Measurements from ENCODE around the gene SPINT3. TPM values are rescaled to one million over a fixed set of nuclear protein-coding genes. Genes with fewer than 3 reads are reported as not detected.

The SPINT3 gene
- total RNA-seq, 1 experiment from 2014 or later: not detected

DNA sequence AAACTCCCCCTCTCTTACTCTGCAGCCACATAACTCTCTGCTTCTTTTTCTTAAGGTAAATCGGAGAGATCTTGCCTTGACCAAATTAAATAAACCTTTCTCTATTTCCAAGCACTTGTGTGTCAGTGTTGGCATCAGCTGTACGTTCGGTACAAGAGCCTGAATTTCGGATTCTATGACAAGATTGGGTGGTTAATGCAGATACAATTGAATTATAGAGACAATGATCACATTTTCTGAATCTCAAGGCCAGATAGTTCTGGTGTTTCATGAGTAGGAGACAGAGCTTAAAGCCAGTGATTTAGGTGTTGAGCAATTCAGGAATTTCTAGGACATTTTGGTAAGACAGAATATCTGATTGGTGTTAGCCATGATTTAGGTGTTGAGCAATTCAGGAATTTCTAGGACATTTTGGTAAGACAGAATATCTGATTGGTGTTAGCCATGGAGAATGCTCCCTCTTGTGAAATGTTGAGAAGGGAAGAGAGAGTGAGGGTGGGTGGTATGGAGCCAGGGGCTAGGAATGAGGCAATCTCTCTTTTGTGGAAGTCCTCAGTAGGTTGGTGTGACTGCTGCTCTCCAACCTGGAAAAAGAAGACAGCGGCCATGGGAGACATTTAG lies 5.1 kb downstream of the SPINT3 start:
- peaks cover 2% of the 10 kb centered on the region; the same call in 1 of the 2 replicates for H3K27me3 ChIP-seq (ENCODE audit: control insufficient read depth, insufficient read depth, low read length)
- no peak for DNase-seq
- no peak overlapping the region for H3K4me3 ChIP-seq (ENCODE audit: insufficient read depth, low read depth, low read length)
- H3K36me3 ChIP-seq (replicated peaks; ENCODE audit: control insufficient read depth, insufficient read depth, low read length): no peaks in the 10 kb centered on the region

DNA sequence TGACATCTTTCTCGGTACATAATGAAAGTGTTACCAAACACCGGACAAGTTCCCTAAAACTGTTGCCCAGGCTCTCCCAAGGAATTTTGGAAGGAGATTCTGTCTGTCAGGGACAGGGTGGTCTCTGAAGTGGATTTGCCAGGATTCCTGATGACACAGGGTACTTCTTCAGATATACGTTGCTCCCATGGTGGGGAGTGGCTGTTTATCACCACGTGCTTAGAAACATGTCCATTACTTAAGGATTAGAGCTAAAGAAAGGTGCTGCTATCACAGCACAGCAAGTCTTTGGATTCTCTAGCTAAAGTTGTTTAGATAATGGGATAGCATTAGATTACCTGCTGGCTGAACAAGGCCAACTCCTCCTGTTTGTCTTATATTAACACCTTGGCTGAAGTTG lies 6.3 kb downstream of the SPINT3 start:
- Histone ChIP-seq H3K27me3 (ENCODE audit: control insufficient read depth, insufficient read depth, low read length) (peaks cover 2% of the 10 kb centered on the region; the same call in 1 of the 2 replicates), H3K36me3 (replicated peaks; ENCODE audit: control insufficient read depth, insufficient read depth, low read length) (no peaks in the 10 kb centered on the region)

DNA sequence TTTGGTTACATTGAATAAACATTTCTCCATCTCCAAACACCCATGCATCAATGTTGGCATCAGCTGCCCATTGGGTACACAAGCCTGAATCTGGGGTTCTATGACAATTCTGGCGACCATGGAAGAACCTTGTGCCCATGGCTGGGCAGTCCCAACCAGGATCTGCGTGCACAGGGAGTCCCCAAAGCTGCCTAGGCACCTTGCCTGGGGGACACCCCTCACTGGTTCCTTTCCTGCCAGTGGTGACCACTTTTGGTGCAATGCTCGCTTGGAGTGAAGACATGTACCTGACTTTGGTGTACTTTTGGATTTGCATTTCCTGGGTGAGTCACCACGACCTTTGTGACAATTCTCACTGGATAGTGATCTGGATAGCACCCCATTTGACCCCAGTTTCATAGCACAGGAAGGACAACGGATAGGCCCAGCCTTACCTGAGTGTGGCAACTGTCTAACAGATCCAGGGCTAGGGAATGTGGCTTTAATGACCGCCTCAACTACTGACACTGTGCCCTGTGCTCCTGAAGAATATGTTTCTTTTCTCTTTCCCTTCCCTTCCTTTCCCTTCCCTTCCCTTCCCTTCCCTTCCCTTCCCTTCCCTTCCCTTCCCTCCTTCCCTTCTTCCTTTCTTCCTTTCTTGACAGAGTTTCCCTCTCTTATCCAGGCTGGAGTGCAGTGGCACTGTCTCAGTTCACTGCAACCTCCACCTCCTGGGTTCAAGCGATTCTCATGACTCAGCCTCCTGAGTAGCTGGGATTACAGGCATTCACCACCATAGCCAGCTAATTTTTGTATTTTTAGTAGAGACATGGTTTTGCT lies 7.1 kb downstream of the SPINT3 start:
- Histone ChIP-seq H3K4me3 (ENCODE audit: insufficient read depth, low read depth, low read length) (no peak overlapping the region), H3K36me3 (replicated peaks; ENCODE audit: control insufficient read depth, insufficient read depth, low read length) (no peaks in the 10 kb centered on the region), H3K27me3 (ENCODE audit: control insufficient read depth, insufficient read depth, low read length) (peaks cover 2% of the 10 kb centered on the region; the same call in 1 of the 2 replicates)
- DNase-seq: no peak

More for the DNA sequence above, 6.3 kb downstream of the SPINT3 start:
- no peak for DNase-seq
- H3K4me3 ChIP-seq (ENCODE audit: insufficient read depth, low read depth, low read length): no peak overlapping the region

DNA sequence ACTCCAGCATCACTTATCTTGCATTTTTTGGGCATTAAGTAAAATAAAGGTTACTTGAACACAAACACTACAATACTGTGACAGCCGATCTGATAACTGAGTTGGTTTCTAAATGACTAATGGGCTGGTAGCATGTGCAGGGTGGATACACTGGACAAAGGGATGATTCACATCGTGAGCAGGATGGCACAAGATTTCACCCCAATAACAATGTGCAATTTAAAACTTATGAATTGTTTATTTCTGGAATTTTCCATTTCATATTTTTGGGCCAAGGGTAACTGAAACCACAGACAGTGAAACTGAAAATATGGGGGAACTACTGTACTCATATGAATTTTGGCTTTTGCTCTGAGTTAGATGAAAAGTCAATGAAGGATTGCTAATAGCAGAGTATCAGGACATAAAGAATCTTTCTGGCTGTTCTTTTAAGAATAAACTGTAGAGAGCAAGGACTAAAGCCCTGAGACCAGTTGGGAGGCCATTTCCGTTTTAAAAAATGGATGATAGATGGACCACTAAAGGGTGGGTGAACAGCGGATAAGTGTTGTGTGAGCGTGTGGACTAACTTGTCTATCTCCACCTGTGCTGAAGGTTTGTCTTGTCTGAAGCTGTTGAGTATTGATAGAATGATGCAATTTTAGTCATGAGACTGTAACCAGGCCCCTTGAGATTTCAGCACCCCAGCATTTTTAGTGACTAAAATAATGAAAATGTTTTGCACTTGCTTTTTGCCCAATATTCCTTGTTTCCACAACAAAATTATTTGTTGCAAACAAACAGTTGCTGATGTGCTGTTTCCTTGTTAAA lies 8.2 kb downstream of the SPINT3 start:
- no peak overlapping the region for H3K4me3 ChIP-seq (ENCODE audit: insufficient read depth, low read depth, low read length)
- no peaks in the 10 kb centered on the region for H3K36me3 ChIP-seq (replicated peaks; ENCODE audit: control insufficient read depth, insufficient read depth, low read length)
- no peak for DNase-seq
- peaks cover 2% of the 10 kb centered on the region; the same call in 1 of the 2 replicates for H3K27me3 ChIP-seq (ENCODE audit: control insufficient read depth, insufficient read depth, low read length)

DNA sequence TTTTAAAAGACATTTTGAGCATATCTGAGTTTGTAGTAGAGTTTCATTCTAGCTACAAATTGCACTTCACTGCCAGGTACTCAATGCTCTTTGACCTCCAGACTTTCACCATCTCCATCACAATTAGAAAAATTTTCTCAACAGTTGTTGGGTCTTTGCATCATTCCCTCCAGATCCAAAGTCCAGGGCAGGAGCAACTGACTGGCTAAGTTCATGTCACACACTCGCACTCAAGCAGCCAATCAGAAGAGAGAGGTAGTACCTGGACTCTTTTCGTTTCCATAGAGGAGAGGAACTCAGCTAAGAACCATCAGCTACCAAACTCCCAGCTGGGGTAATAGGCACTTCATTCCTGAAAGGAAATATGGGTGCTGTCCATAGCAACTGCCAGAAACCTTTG lies 9.0 kb downstream of the SPINT3 start:
- Histone ChIP-seq H3K36me3 (replicated peaks; ENCODE audit: control insufficient read depth, insufficient read depth, low read length) (no peaks in the 10 kb centered on the region), H3K27me3 (ENCODE audit: control insufficient read depth, insufficient read depth, low read length) (peaks cover 2% of the 10 kb centered on the region; the same call in 1 of the 2 replicates), H3K4me3 (ENCODE audit: insufficient read depth, low read depth, low read length) (no peak overlapping the region)
- no peak for DNase-seq

DNA sequence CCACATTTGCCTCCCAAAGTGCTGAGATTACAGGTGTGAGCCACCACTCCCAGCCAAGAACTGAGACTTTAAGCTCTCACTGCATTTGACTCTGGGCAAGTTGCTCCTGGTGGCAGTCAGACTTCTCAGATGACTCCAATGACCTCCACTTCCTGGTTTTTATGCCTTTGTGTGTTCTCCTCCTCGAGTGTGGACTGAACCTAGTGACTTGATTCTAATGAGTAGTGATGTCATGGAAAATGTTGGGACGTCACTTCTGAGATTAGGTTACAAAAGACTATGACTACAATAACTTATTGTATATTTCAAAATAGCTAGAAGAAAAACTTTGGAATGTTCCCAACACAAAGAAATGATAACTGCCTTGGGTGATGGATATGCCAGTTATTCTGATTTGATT lies 12.0 kb downstream of the SPINT3 start:
- Histone ChIP-seq H3K36me3 (replicated peaks; ENCODE audit: control insufficient read depth, insufficient read depth, low read length) (no peaks in the 10 kb centered on the region), H3K27me3 (ENCODE audit: control insufficient read depth, insufficient read depth, low read length) (no peaks in the 10 kb centered on the region), H3K4me3 (ENCODE audit: insufficient read depth, low read depth, low read length) (no peak overlapping the region)
- no peak for DNase-seq

DNA sequence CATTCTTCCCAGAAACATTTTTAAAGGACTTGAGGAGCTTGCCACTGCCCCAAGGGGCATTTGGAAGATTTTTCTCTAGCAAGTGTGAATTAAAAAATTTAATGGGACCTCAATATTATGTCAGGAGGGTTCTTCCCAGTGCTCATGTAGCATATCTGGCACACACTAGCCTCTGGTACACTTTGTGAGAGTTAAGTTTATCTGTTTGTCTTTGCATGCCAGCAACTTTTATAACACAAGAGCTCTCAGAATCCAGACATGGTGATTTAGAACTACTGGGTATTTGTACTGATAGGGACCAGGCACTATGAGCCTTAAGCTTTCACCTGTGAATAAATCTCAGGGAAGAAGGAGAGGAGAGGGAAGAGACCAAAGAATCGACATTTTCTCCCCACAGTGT lies 12.9 kb downstream of the SPINT3 start:
- H3K36me3 ChIP-seq (replicated peaks; ENCODE audit: control insufficient read depth, insufficient read depth, low read length): no peaks in the 10 kb centered on the region
- H3K4me3 ChIP-seq (ENCODE audit: insufficient read depth, low read depth, low read length): no peak overlapping the region
- DNase-seq: no peak
- H3K27me3 ChIP-seq (ENCODE audit: control insufficient read depth, insufficient read depth, low read length): no peaks in the 10 kb centered on the region

DNA sequence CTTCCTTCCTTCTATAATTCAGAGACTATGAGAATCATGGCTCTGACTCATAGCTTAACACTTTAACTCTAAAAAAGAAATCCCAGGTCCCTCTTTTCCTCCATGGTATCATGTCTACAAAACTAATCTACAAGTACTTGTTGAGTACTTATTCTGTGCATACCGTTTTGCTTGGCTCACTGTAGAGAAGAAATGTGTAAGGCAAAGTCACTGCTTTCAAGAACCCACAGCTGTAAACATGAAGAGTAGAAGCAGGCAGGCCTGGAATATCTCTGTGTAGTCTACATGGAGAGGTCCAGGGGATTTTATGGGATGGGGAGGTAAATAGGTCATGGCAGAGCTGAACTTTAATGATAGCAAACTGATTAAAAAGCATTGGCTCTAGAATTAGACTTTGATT lies 13.8 kb downstream of the SPINT3 start:
- no peak for DNase-seq
- Histone ChIP-seq H3K4me3 (ENCODE audit: insufficient read depth, low read depth, low read length) (no peak overlapping the region), H3K36me3 (replicated peaks; ENCODE audit: control insufficient read depth, insufficient read depth, low read length) (no peaks in the 10 kb centered on the region), H3K27me3 (ENCODE audit: control insufficient read depth, insufficient read depth, low read length) (no peaks in the 10 kb centered on the region)

DNA sequence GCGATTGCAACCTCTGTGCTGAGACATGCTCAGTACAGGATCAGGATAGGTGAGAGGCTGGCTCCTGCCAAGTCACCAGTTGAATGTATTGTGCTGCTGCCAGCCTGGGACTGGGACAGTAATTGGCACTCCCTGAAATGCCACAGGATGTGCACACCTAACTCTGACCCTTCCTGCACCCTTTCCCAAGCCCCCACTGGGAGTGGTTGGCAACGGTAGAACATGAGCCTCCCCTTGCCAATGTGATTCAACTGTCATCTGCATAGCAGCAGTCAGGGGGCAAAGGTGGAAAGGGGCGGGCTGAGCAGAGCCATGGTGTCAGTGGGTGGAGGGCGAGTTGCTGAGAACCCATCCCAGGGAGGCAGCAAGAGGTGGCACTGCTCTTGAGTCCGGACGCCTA lies 15.4 kb downstream of the SPINT3 start:
- H3K27me3 ChIP-seq (ENCODE audit: control insufficient read depth, insufficient read depth, low read length): no peaks in the 10 kb centered on the region
- H3K4me3 ChIP-seq (ENCODE audit: insufficient read depth, low read depth, low read length): no peak overlapping the region
- H3K36me3 ChIP-seq (replicated peaks; ENCODE audit: control insufficient read depth, insufficient read depth, low read length): no peaks in the 10 kb centered on the region
- DNase-seq: no peak

DNA sequence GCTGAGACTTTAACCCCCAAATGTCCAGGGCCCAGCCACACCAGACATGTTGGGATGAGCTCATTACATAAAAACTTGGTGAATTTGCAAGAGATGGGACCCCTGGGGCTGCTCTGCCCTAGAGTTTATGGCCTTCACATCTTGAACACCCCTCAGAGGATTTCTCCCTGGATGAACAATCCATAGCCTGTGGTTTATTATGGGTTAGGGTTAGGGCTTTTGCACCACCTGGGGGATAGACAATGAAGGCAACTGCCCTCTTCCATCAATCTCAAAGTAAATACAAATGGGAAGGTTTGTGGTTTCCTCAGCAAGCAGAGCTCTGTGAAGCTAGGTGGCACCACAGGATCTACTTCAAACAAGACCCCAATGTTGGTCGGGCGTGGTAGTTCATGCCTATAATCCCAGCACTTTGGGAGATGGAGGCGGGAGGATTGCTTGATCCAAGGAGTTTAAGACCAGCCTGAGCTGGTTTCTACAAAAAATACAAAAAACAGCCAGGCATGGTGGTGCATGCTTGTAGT lies 17.4 kb downstream of the SPINT3 start:
- peak; percentile 20 for DNase-seq

DNA sequence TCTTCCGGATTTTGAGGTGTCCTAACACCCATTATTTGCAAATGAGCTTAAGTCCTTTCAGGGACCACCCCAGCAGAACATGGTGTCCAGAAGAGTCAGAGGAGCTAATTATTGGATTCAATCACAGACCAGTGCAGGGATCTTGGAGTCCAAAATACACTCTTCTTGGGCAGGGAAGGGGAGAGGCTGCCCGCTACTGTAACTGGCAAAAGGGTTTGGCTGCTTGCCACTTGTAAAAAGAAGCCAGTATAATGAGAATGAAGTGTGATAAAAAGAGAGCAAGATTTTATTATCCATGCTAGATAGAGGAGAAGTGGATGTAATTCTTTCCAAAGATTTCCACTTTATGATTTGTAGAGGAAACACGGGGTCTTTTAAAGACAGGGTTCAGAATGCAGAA lies 19.3 kb downstream of the SPINT3 start:
- no peak overlapping the region for H3K4me3 ChIP-seq (ENCODE audit: insufficient read depth, low read depth, low read length)
- no peaks in the 10 kb centered on the region for H3K36me3 ChIP-seq (replicated peaks; ENCODE audit: control insufficient read depth, insufficient read depth, low read length)
- DNase-seq: no peak
- no peaks in the 10 kb centered on the region for H3K27me3 ChIP-seq (ENCODE audit: control insufficient read depth, insufficient read depth, low read length)

More for the DNA sequence above, 17.4 kb downstream of the SPINT3 start:
- no peaks in the 10 kb centered on the region for H3K36me3 ChIP-seq (replicated peaks; ENCODE audit: control insufficient read depth, insufficient read depth, low read length)
- no peaks in the 10 kb centered on the region for H3K27me3 ChIP-seq (ENCODE audit: control insufficient read depth, insufficient read depth, low read length)
- H3K4me3 ChIP-seq (ENCODE audit: insufficient read depth, low read depth, low read length): no peak overlapping the region

DNA sequence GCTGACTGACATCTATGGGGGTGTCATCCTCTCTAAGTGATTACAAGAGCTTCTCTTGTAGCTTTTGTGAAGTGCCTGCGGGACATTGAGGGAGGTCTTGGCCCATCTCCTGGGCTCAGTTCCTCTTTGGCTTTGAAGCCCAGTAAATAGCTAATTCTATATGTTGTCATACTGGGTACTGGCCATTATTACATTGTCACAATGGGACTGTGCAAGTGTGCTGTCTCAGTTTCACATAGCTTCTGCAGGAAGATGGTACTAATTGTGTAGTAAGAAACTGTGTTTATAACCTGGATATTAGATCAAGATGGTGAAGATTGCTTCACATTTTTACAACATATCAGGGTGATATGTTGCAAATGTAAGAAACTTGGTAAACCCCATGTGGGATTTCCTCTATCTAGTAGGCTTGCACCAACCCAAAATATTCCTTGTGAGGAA lies 19.9 kb downstream of the SPINT3 start:
- Histone ChIP-seq H3K36me3 (replicated peaks; ENCODE audit: control insufficient read depth, insufficient read depth, low read length) (no peaks in the 10 kb centered on the region), H3K27me3 (ENCODE audit: control insufficient read depth, insufficient read depth, low read length) (no peaks in the 10 kb centered on the region), H3K4me3 (ENCODE audit: insufficient read depth, low read depth, low read length) (no peak overlapping the region)
- DNase-seq: no peak

DNA sequence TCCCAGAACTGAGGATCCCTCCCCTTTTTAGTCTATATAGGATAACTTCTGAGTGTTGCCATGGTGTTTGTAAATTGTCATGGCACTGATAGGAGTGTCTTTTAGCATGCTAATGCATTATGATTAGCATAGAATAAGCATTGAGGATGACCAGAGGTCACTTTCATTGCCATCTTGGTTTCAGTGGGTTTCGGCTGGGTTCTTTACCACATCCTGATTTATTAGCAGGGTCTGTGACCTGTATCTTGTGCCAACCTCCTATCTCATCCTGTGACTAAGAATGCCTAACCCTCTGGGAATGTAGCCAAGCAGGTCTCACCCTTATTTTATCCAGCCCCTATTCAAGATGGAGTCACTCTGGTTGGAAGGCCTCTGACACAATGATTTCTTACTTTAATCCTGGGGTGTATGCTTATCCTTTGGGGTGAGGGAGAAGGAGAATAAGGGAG lies 26.3 kb downstream of the SPINT3 start:
- no peaks in the 10 kb centered on the region for H3K27me3 ChIP-seq (ENCODE audit: control insufficient read depth, insufficient read depth, low read length)
- no peak for DNase-seq
- H3K36me3 ChIP-seq (replicated peaks; ENCODE audit: control insufficient read depth, insufficient read depth, low read length): no peaks in the 10 kb centered on the region
- H3K4me3 ChIP-seq (ENCODE audit: insufficient read depth, low read depth, low read length): no peak overlapping the region

DNA sequence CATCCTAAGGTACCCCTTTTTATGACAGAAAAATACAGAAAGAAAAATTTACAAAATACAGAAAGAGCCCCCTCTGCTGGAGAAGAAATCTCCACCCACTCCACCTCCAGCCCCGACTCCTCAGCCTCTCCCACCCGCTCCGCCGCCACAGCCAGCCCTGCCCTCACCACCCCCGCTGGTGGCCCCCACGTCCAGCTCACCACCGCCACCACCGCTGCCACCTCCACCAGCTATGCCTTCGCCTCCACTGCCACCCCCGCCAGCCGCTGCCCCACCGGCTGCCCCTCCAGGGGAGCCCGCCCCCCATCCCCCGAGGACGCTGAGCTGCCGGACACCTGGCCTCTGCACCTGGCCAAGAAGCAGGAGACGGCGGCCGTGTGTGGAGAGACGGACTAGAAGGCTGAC lies 28.2 kb downstream of the SPINT3 start:
- DNase-seq: peak; percentile 88
- Histone ChIP-seq H3K36me3 (replicated peaks; ENCODE audit: control insufficient read depth, insufficient read depth, low read length) (no peaks in the 10 kb centered on the region), H3K4me3 (ENCODE audit: insufficient read depth, low read depth, low read length) (peak overlapping the region; percentile 13; the same call in 1 of the 2 replicates), H3K27me3 (ENCODE audit: control insufficient read depth, insufficient read depth, low read length) (no peaks in the 10 kb centered on the region)
